Right cardiac atrium (tissue), 5 donors: ENCODE measurements around the gene LMF1. TPM values are rescaled to one million over a fixed set of nuclear protein-coding genes. Genes with fewer than 3 reads are reported as not detected.

ENCODE experiments used
- ATAC-seq, 2 donors: fragments of 200-7000 bp; cut with Tn5 transposase; one replicate each; pipeline versions ENCODE4 v1.8.0 to v1.9.1; 2020; ENCODE audit warnings: moderate library complexity in 2 of 2, mild to moderate bottlenecking in 1 of 2
- DNase-seq, 3 donors: peaks; one replicate each; pipeline ENCODE4 v3.0.0-alpha.2; 2020
- H3K27ac ChIP-seq: one replicate; pipeline ENCODE4 v1.5.1; 2013; ENCODE audit warnings: mild to moderate bottlenecking, low read length, control low read depth, moderate library complexity
- H3K27me3 ChIP-seq: one replicate; pipeline ENCODE4 v1.6.1; 2013; ENCODE audit not compliant: control insufficient read depth, insufficient read depth
- H3K4me1 ChIP-seq: one replicate; pipeline ENCODE4 v1.6.1; 2013; ENCODE audit warnings: low read length; ENCODE audit not compliant: control insufficient read depth, insufficient read depth
- H3K4me3 ChIP-seq: one replicate; pipeline ENCODE4 v1.5.1; 2013; ENCODE audit warnings: low read length, control low read depth
- H3K9me3 ChIP-seq: one replicate; pipeline ENCODE4 v1.6.1; 2013; ENCODE audit warnings: low read length; ENCODE audit not compliant: control insufficient read depth
- WGBS: extraction: QIAGEN DNeasy Blood & Tissue Kit; methylation state at CpG from one replicate; pipeline ENCODE4 v1.1.7; 2013; 5-methylcytosine and 5-hydroxymethylcytosine counted together
- intact Hi-C, 4 donors: fragments of 100-400 bp; cut with DNase I; formaldehyde crosslinking; loops; one replicate each; pipeline versions ENCODE4 v1.11.0 to v1.14.0; 2022 to 2023
- polyA plus RNA-seq: library from polyadenylated mRNA; stranded (reverse); fragments of 200-250 nt; gene quantifications from one replicate; pipeline ENCODE4 v1.2.3, GENCODE V29; 2013
- total RNA-seq, 4 donors: library from RNA; stranded (reverse); fragmentation: NEBNext Ultra II Directional; extraction: Animal tissue kit (Norgen Biotek cat#: 25700); gene quantifications; one replicate each; pipeline ENCODE4 v1.2.1, GENCODE V29; 2021
- donor health status: healthy with polysubstance abuse.
- donor health status: DM: no; HTN: yes; CAD: no.
- donor health status: DM: no; HTN: no; CAD: no.
- donor health status: DM: no; HTN: yes; CAD: no; lungs with severe emphysema.
- donor health status: DM: yes; HTN: yes; CAD: no.

LMF1 gene
- total and polyA plus RNA-seq, 5 donors, result 7.8 to 13.3 (median 10.8) TPM

GRCh38 chr16:975291-975690 lies 4.5 kb upstream of the LMF1 start:
- Histone ChIP-seq H3K27ac (no peak overlapping the region), H3K27me3 (no peaks in the 10 kb centered on the region), H3K9me3 (no peaks in the 10 kb centered on the region), H3K4me1 (no peaks in the 10 kb centered on the region), H3K4me3 (no peak overlapping the region)
- DNase-seq, result peak in 1 of 3 donors; percentile 25
- 92% methylated on average over 12 of the region's 12 CpGs for WGBS
- ATAC-seq, result no peak
- intact Hi-C loops, result no loop called here

- intact Hi-C loops, result no loop called here
- ATAC-seq, result no peak
Observed at GRCh38 chr16:974611-975261, 4.0 kb upstream of the LMF1 start.

GRCh38 chr16:974001-974601 lies 3.3 kb upstream of the LMF1 start:
- Histone ChIP-seq H3K4me3 (no peak overlapping the region), H3K27me3 (no peaks in the 10 kb centered on the region), H3K4me1 (peaks cover 4% of the 10 kb centered on the region), H3K27ac (no peak overlapping the region), H3K9me3 (no peaks in the 10 kb centered on the region)
- no peak for ATAC-seq
- WGBS, result 54% methylated on average over 21 of the region's 21 CpGs
- DNase-seq, result peak in 2 of 3 donors; percentile 51 to 52
- intact Hi-C loops, result no loop called here

More at GRCh38 chr16:974611-975261, 4.0 kb upstream of the LMF1 start:
- 41% methylated on average over 26 of the region's 26 CpGs for WGBS
- Histone ChIP-seq H3K9me3 (no peaks in the 10 kb centered on the region), H3K27ac (no peak overlapping the region), H3K4me3 (no peak overlapping the region), H3K27me3 (no peaks in the 10 kb centered on the region), H3K4me1 (no peaks in the 10 kb centered on the region)
- peak in 2 of 3 donors; percentile 64 to 72 for DNase-seq

- WGBS, result 86% methylated on average over 17 of the region's 17 CpGs
- H3K9me3 ChIP-seq, result no peaks in the 10 kb centered on the region
- no peak overlapping the region for H3K27ac ChIP-seq
- intact Hi-C loops, result no loop called here
- no peak for ATAC-seq
- H3K4me3 ChIP-seq, result no peak overlapping the region
- H3K4me1 ChIP-seq, result peaks cover 4% of the 10 kb centered on the region
- peak in 2 of 3 donors; percentile 24 to 45 for DNase-seq
- H3K27me3 ChIP-seq, result no peaks in the 10 kb centered on the region
Observed at GRCh38 chr16:973366-973765, 2.6 kb upstream of the LMF1 start.

- Histone ChIP-seq H3K27ac (no peak overlapping the region), H3K9me3 (no peaks in the 10 kb centered on the region), H3K4me1 (peaks cover 4% of the 10 kb centered on the region), H3K27me3 (no peaks in the 10 kb centered on the region), H3K4me3 (no peak overlapping the region)
- ATAC-seq (no peak), DNase-seq (peak in 2 of 3 donors; percentile 55 to 61)
- WGBS, result 83% methylated on average over 32 of the region's 32 CpGs
- intact Hi-C loops, result no loop called here
Observed at GRCh38 chr16:972316-973002, 1.7 kb upstream of the LMF1 start.

GRCh38 chr16:971981-972315 lies 1.2 kb upstream of the LMF1 start:
- Histone ChIP-seq H3K9me3 (no peaks in the 10 kb centered on the region), H3K27me3 (no peaks in the 10 kb centered on the region), H3K27ac (no peak overlapping the region), H3K4me3 (no peak overlapping the region), H3K4me1 (peaks cover 4% of the 10 kb centered on the region)
- DNase-seq (peak in 1 of 3 donors; percentile 22), ATAC-seq (no peak)
- intact Hi-C loops, result no loop called here
- WGBS, result 84% methylated on average over 8 of the region's 8 CpGs

GRCh38 chr16:971582-971905 lies 760 bp upstream of the LMF1 start:
- Histone ChIP-seq H3K9me3 (no peaks in the 10 kb centered on the region), H3K4me1 (peaks cover 4% of the 10 kb centered on the region), H3K27ac (no peak overlapping the region), H3K4me3 (no peak overlapping the region), H3K27me3 (no peaks in the 10 kb centered on the region)
- 97% methylated on average over 5 of the region's 5 CpGs for WGBS
- ATAC-seq (no peak), DNase-seq (no peak)
- intact Hi-C loops, result no loop called here

- ATAC-seq (no peak), DNase-seq (no peak)
- Histone ChIP-seq H3K4me3 (peak overlapping the region; percentile 76), H3K27ac (peak overlapping the region; percentile 38), H3K9me3 (no peaks in the 10 kb centered on the region), H3K27me3 (no peaks in the 10 kb centered on the region), H3K4me1 (peaks cover 4% of the 10 kb centered on the region)
- under 1% methylated on average over 42 of the region's 42 CpGs for WGBS
- intact Hi-C loops, result no loop called here
Observed at GRCh38 chr16:970386-970765, 408 bp downstream of the LMF1 start.

- intact Hi-C loops, result no loop called here
- H3K4me1 ChIP-seq, result peaks cover 4% of the 10 kb centered on the region
- WGBS, result 36% methylated on average over 55 of the region's 55 CpGs
- peak overlapping the region; percentile 76 for H3K4me3 ChIP-seq
- H3K9me3 ChIP-seq, result no peaks in the 10 kb centered on the region
- ATAC-seq, result peak in 1 of 2 donors; percentile 5
- DNase-seq, result peak; percentile 51 to 81 (median 76)
- no peak overlapping the region for H3K27ac ChIP-seq
- no peaks in the 10 kb centered on the region for H3K27me3 ChIP-seq
Observed at GRCh38 chr16:969508-970385, 1.0 kb downstream of the LMF1 start.

GRCh38 chr16:968620-969019 lies 2.2 kb downstream of the LMF1 start:
- peaks cover 4% of the 10 kb centered on the region for H3K4me1 ChIP-seq
- intact Hi-C loops, result no loop called here
- ATAC-seq (no peak), DNase-seq (no peak)
- WGBS, result 83% methylated on average over 8 of the region's 8 CpGs
- no peaks in the 10 kb centered on the region for H3K9me3 ChIP-seq
- H3K4me3 ChIP-seq, result no peak overlapping the region
- no peak overlapping the region for H3K27ac ChIP-seq
- no peaks in the 10 kb centered on the region for H3K27me3 ChIP-seq
